Dendritic cell treated with granulocyte-macrophage colony-stimulating factor and Interleukin-4, amounts not matched to agents 40 ng/mL and 50 ng/mL, for 4 days (primary cell): ENCODE measurements around the gene PARP6.

ENCODE experiments used
- H3K27ac Mint-ChIP-seq: one replicate; pipeline ENCODE4 v1.8.0; 2022; ENCODE audit warnings: mild to moderate bottlenecking, mixed read lengths
- H3K27me3 Mint-ChIP-seq: one replicate; pipeline ENCODE4 v1.8.0; 2022; ENCODE audit warnings: mild to moderate bottlenecking, mixed read lengths
- H3K36me3 Mint-ChIP-seq: one replicate; pipeline ENCODE4 v1.8.0; 2022; ENCODE audit warnings: low read depth, mixed read lengths
- H3K4me1 Mint-ChIP-seq: one replicate; pipeline ENCODE4 v1.8.0; 2022; ENCODE audit warnings: low read depth, mixed read lengths
- H3K4me3 Mint-ChIP-seq: one replicate; pipeline ENCODE4 v1.8.0; 2022; ENCODE audit warnings: mild to moderate bottlenecking, moderate library complexity, mixed read lengths
- H3K9me3 Mint-ChIP-seq: one replicate; pipeline ENCODE4 v1.8.0; 2022; ENCODE audit warnings: mixed read lengths
- intact Hi-C: fragments of 100-400 bp; cut with micrococcal nuclease; formaldehyde crosslinking; loops from one replicate; pipeline ENCODE4 v1.15.0; 2022

PARP6 gene

GRCh38 chr15:72231833-72232478, 40.4 kb downstream of the PARP6 start:
- Mint-ChIP-seq H3K9me3 (no peaks in the 10 kb centered on the region), H3K27ac (peak overlapping the region; percentile 98), H3K4me3 (peak overlapping the region; percentile 93), H3K4me1 (peaks cover 68% of the 10 kb centered on the region), H3K27me3 (no peaks in the 10 kb centered on the region), H3K36me3 (peaks cover 44% of the 10 kb centered on the region)
- intact Hi-C loops: loop anchor here (5.0 to 10.0 kb wide), 3 partner anchors 35 to 243 kb away; partner anchors contain the start of genes ARIH1, GRAMD2A and HEXA

- Mint-ChIP-seq H3K36me3 (peaks cover 50% of the 10 kb centered on the region), H3K9me3 (no peaks in the 10 kb centered on the region), H3K27me3 (no peaks in the 10 kb centered on the region), H3K27ac (peak within 1 kb of the TSS; percentile 98), H3K4me1 (peaks cover 67% of the 10 kb centered on the region), H3K4me3 (peak within 1 kb of the TSS; percentile 93)
- intact Hi-C loops: loop anchor here (5.0 to 10.0 kb wide), 3 partner anchors 34 to 244 kb away; partner anchors contain the start of genes ARIH1, GRAMD2A and HEXA
Observed at GRCh38 chr15:72231066-72231832, 41.1 kb downstream of the PARP6 start, which contains the start of gene PKM. PKM (minus strand) TSS chr15:72231190; CDS start chr15:72219097, 12,093 bp downstream.

- peak overlapping the region; percentile 98 for H3K27ac Mint-ChIP-seq
- peaks cover 58% of the 10 kb centered on the region for H3K36me3 Mint-ChIP-seq
- H3K4me1 Mint-ChIP-seq: peaks cover 72% of the 10 kb centered on the region
- H3K9me3 Mint-ChIP-seq: no peaks in the 10 kb centered on the region
- H3K27me3 Mint-ChIP-seq: no peaks in the 10 kb centered on the region
- intact Hi-C loops: loop anchor here (1.0 to 10.0 kb wide), 4 partner anchors 33 to 244 kb away; partner anchors contain the start of genes ARIH1, GRAMD2A, HEXA and PARP6
- peak overlapping the region; percentile 93 for H3K4me3 Mint-ChIP-seq
Observed at GRCh38 chr15:72230197-72231065, 41.9 kb downstream of the PARP6 start.

GRCh38 chr15:72229947-72230196, 42.5 kb downstream of the PARP6 start:
- H3K36me3 Mint-ChIP-seq: peaks cover 62% of the 10 kb centered on the region
- no peaks in the 10 kb centered on the region for H3K27me3 Mint-ChIP-seq
- H3K4me1 Mint-ChIP-seq: peaks cover 69% of the 10 kb centered on the region
- H3K9me3 Mint-ChIP-seq: no peaks in the 10 kb centered on the region
- H3K27ac Mint-ChIP-seq: peak overlapping the region; percentile 98
- intact Hi-C loops: loop anchor here (1.0 to 10.0 kb wide), 4 partner anchors 33 to 245 kb away; partner anchors contain the start of genes ARIH1, GRAMD2A, HEXA and PARP6
- peak overlapping the region; percentile 93 for H3K4me3 Mint-ChIP-seq

GRCh38 chr15:72229076-72229946, 43.0 kb downstream of the PARP6 start:
- H3K27ac Mint-ChIP-seq: peak overlapping the region; percentile 98
- no peaks in the 10 kb centered on the region for H3K27me3 Mint-ChIP-seq
- no peaks in the 10 kb centered on the region for H3K9me3 Mint-ChIP-seq
- peaks cover 67% of the 10 kb centered on the region for H3K36me3 Mint-ChIP-seq
- intact Hi-C loops: no loop called here
- peaks cover 68% of the 10 kb centered on the region for H3K4me1 Mint-ChIP-seq
- peak overlapping the region; percentile 93 for H3K4me3 Mint-ChIP-seq

DNA sequence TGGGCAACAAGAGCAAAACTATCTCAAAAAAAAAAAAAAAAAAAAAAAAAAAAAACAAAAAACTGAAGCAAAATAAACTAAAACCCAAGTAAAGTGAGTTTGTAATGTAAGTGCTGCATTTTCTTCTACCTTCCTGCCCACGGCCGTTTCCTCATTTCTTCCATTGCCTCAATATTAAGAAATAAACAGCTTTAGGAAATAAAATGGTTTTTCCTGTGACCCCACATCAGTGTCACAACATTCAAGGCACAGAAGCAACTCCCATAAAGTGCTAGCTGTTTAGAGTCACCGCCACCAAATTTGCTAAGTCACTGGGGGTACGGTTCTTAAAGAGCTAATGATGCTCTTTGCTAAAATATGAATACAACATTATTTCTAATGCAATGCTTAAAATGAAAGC, 44.6 kb downstream of the PARP6 start:
- no peaks in the 10 kb centered on the region for H3K9me3 Mint-ChIP-seq
- H3K4me3 Mint-ChIP-seq: peak overlapping the region; percentile 93
- peaks cover 83% of the 10 kb centered on the region for H3K36me3 Mint-ChIP-seq
- no peaks in the 10 kb centered on the region for H3K27me3 Mint-ChIP-seq
- H3K4me1 Mint-ChIP-seq: peaks cover 69% of the 10 kb centered on the region
- intact Hi-C loops: no loop called here
- peak overlapping the region; percentile 98 for H3K27ac Mint-ChIP-seq

DNA sequence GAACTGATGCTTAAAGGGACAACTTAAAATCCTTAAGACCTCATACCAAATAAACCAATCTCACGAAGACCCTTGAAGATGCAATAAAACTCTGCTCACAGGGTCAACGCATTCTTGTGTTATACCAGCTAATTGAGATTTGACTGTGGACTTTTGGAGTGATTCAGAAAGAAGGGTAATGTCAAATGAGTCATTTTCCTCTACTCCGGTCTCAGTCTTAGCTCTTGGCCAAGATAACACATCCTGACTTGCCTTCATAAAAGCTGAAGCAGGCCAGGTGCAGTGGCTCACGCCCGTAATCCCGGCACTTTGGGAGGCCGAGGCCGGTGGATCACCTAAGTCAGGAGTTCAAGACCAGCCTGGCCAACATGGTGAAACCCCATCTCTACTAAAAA, 45.2 kb downstream of the PARP6 start:
- peak overlapping the region; percentile 98 for H3K27ac Mint-ChIP-seq
- H3K27me3 Mint-ChIP-seq: no peaks in the 10 kb centered on the region
- no peaks in the 10 kb centered on the region for H3K9me3 Mint-ChIP-seq
- intact Hi-C loops: no loop called here
- peaks cover 69% of the 10 kb centered on the region for H3K4me1 Mint-ChIP-seq
- peaks cover 88% of the 10 kb centered on the region for H3K36me3 Mint-ChIP-seq
- H3K4me3 Mint-ChIP-seq: peak overlapping the region; percentile 71

DNA sequence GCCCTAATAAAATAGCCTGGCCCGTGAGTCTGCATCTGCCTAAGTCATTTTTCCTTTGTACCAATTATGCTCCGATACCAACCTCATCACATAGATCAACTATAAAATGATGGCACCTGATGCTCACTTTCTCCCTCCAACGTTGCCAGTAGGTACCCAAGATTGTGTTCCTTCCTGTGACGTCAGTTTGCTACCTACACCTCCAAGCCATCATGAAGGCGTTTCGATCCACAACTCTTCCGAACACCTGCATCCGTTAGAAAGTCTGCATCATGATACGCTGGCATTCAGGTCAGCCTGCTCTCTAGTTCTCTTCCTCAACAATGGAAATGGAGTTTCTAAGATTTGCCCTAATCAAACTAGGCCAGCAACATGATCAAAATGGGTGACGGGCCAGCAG, 49.1 kb downstream of the PARP6 start:
- Mint-ChIP-seq H3K27me3 (no peaks in the 10 kb centered on the region), H3K4me3 (no peak overlapping the region), H3K9me3 (no peaks in the 10 kb centered on the region), H3K4me1 (peaks cover 79% of the 10 kb centered on the region), H3K27ac (peak overlapping the region; percentile 44), H3K36me3 (peaks cover 96% of the 10 kb centered on the region)
- intact Hi-C loops: no loop called here

- Mint-ChIP-seq H3K4me3 (no peak overlapping the region), H3K4me1 (peaks cover 75% of the 10 kb centered on the region), H3K27ac (peak overlapping the region; percentile 44), H3K27me3 (no peaks in the 10 kb centered on the region), H3K9me3 (no peaks in the 10 kb centered on the region), H3K36me3 (peaks cover 96% of the 10 kb centered on the region)
- intact Hi-C loops: no loop called here
Observed at GRCh38 chr15:72222393-72222792, 50.0 kb downstream of the PARP6 start.

DNA sequence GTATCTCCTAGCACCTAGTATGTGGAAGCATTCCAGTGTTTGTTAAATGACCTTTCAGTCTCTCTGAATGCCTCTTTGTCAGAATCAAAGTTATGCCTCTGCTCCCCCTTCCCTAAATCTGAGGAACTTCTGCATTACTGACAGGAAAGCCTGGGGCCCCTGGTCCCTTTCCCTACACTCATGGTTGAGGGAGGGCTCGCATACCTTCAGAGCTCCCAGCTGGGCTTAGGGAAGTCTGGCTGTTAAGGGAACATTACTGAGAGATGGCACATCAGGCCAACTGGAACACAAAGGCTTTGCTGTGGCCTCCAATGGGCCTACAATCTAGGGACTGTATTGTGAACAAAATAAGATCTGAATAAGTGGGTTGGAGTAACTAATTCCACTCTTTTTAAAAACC, 51.7 kb downstream of the PARP6 start:
- Mint-ChIP-seq H3K27me3 (no peaks in the 10 kb centered on the region), H3K9me3 (no peaks in the 10 kb centered on the region), H3K36me3 (peaks cover 97% of the 10 kb centered on the region), H3K27ac (peak overlapping the region; percentile 62), H3K4me3 (peak overlapping the region; percentile 24), H3K4me1 (peaks cover 60% of the 10 kb centered on the region)
- intact Hi-C loops: no loop called here

GRCh38 chr15:72217216-72217615, 55.1 kb downstream of the PARP6 start:
- H3K4me3 Mint-ChIP-seq: no peak overlapping the region
- H3K9me3 Mint-ChIP-seq: no peaks in the 10 kb centered on the region
- H3K4me1 Mint-ChIP-seq: peaks cover 31% of the 10 kb centered on the region
- intact Hi-C loops: no loop called here
- H3K27me3 Mint-ChIP-seq: no peaks in the 10 kb centered on the region
- H3K27ac Mint-ChIP-seq: no peak overlapping the region
- peaks cover 100% of the 10 kb centered on the region for H3K36me3 Mint-ChIP-seq

DNA sequence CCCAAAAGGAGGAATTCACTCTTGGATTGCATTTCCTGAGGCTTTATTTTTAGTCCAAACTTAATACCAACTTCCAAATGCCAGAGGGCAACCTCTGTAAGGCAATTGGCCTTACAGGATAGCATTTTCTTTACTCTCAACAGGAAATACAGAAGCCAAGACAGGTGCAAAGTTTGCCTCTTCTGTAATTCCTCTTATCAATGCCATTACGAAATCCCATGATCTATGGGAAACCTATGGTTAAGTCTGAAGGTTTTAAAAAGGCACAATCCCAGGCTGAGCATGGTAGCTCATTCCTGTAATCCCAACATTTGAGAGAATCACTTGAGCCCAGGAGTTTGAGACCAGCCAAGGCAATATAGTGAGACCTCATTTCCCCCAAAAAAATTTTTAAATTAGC, 56.3 kb downstream of the PARP6 start:
- Mint-ChIP-seq H3K27ac (no peak overlapping the region), H3K9me3 (no peaks in the 10 kb centered on the region), H3K27me3 (no peaks in the 10 kb centered on the region), H3K4me1 (peaks cover 26% of the 10 kb centered on the region), H3K4me3 (no peak overlapping the region), H3K36me3 (peaks cover 100% of the 10 kb centered on the region)
- intact Hi-C loops: no loop called here

DNA sequence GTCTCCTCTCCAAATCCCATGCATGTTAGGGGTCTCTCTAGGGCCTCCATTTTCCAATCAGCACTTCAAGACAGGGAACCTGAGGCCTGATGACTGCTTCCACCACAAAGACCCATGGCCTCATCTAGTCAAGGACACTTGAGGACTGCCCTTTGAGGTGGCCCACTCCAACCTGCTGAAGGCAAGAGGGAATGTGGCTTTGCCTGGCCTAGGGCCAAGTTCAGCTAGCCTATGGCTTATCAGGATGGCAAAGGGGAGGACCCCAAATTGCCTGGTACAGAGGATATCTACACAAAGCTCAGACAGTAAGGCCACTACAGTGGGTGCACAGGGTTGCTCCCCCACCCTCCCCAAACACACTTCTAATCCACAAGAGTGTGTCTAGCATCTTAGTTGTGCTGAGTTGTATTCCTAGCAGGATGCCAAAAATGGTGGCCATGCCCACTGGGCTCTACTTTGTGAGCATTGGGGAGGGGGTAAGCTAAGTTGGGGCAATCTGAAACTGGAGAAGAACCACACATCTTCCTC, 64.7 kb downstream of the PARP6 start:
- no peaks in the 10 kb centered on the region for H3K9me3 Mint-ChIP-seq
- intact Hi-C loops: no loop called here
- H3K4me1 Mint-ChIP-seq: peaks cover 36% of the 10 kb centered on the region
- H3K27me3 Mint-ChIP-seq: no peaks in the 10 kb centered on the region
- no peak overlapping the region for H3K4me3 Mint-ChIP-seq
- peaks cover 100% of the 10 kb centered on the region for H3K36me3 Mint-ChIP-seq
- no peak overlapping the region for H3K27ac Mint-ChIP-seq
